PC-3 (cell line): Measurements from ENCODE around the gene RNF39. TPM values are rescaled to one million over a fixed set of nuclear protein-coding genes. Genes with fewer than 3 reads are reported as not detected.
A peak's percentile ranks its signal among the peaks of the same experiment; 100 is the strongest.

Experiments used
- ATAC-seq: fragments of 200-7000 bp; cut with Tn5 transposase; 2 replicates; pipeline ENCODE4 v1.9.1; 2020; ENCODE audit warnings: mild to moderate bottlenecking, moderate library complexity
- BruUV-seq: library from RNA; stranded (reverse); fragments of 400-500 nt; replicated peaks from 2 replicates; lab custom pipeline; 2021; lab: Mats Ljungman, UMichigan
- CTCF ChIA-PET: fragments of 300-600 bp; sonication (Branson Sonifier 250); formaldehyde crosslinking; loops from one replicate; lab custom pipeline; 2022; ENCODE audit warnings: antibody characterized with exemption; lab: Charles Lee
- POLR2A ChIA-PET: fragments of 300-600 bp; sonication (Branson Sonifier 250); formaldehyde crosslinking; loops from one replicate; lab custom pipeline; 2022; ENCODE audit warnings: antibody characterized with exemption; ENCODE audit not compliant: unreplicated experiment; lab: Charles Lee
- DNase-seq: peaks from one replicate; pipeline ENCODE4 v3.0.0-alpha.2; 2015
- H2AFZ ChIP-seq: fragments of 300-600 bp; sonication (generic); 2 replicates; pipeline ENCODE4 v1.6.0; 2016; ENCODE audit warnings: antibody characterized with exemption, low read length
- H3F3A ChIP-seq: fragments of 300-600 bp; sonication (generic); one replicate; pipeline ENCODE4 v1.6.0; 2017; ENCODE audit warnings: antibody characterized with exemption, low read length, control low read depth, mild to moderate bottlenecking; ENCODE audit not compliant: unreplicated experiment
- H3K27ac ChIP-seq: fragments of 300-600 bp; sonication (generic); 2 replicates; pipeline ENCODE4 v1.5.1; 2016; ENCODE audit warnings: mild to moderate bottlenecking, low read length
- H3K27me3 ChIP-seq: fragments of 300-600 bp; sonication (generic); 2 replicates; pipeline ENCODE4 v1.6.1; 2016; ENCODE audit warnings: low read length, mixed read lengths
- H3K36me3 ChIP-seq: fragments of 300-600 bp; sonication (generic); 2 replicates; pipeline ENCODE4 v1.6.1; 2016; ENCODE audit warnings: low read depth, mixed run types, low read length, mixed read lengths
- H3K4me1 ChIP-seq: fragments of 300-600 bp; sonication (generic); 2 replicates; pipeline ENCODE4 v1.5.1; 2016; ENCODE audit warnings: low read length; ENCODE audit not compliant: insufficient read depth
- H3K4me2 ChIP-seq: fragments of 300-600 bp; sonication (generic); 2 replicates; pipeline ENCODE4 v1.6.0; 2016; ENCODE audit warnings: low read length
- H3K4me3 ChIP-seq: fragments of 300-600 bp; sonication (generic); 2 replicates; pipeline ENCODE4 v1.5.1; 2016; ENCODE audit warnings: mild to moderate bottlenecking, low read length, mixed read lengths
- H3K79me2 ChIP-seq: fragments of 300-600 bp; sonication (generic); 2 replicates; pipeline ENCODE4 v1.6.1; 2017; ENCODE audit warnings: low read length, mixed read lengths
- H3K9ac ChIP-seq: fragments of 300-600 bp; sonication (generic); 2 replicates; pipeline ENCODE4 v1.6.0; 2016; ENCODE audit warnings: mild to moderate bottlenecking, low read length
- H3K9me2 ChIP-seq: fragments of 300-600 bp; sonication (generic); replicated peaks from 2 replicates; pipeline ENCODE4 v1.6.1; 2016; ENCODE audit warnings: mixed run types, low read length, mixed read lengths
- H3K9me3 ChIP-seq: fragments of 300-600 bp; sonication (generic); 2 replicates; pipeline ENCODE4 v1.6.1; 2016; ENCODE audit warnings: low read length, mixed read lengths
- H4K20me1 ChIP-seq: fragments of 300-600 bp; sonication (generic); 2 replicates; pipeline ENCODE4 v1.6.1; 2016; ENCODE audit warnings: low read length, mixed read lengths
- EZH2 ChIP-seq: fragments of 300-600 bp; sonication (generic); IDR thresholded peaks from one replicate; pipeline ENCODE4 v1.6.1; 2017; ENCODE audit warnings: antibody characterized with exemption, mild to moderate bottlenecking, low read length; ENCODE audit not compliant: unreplicated experiment
- EZH2phosphoT487 ChIP-seq: fragments of 300-600 bp; sonication (generic); IDR thresholded peaks from 2 replicates; pipeline ENCODE4 v1.6.1; 2018; ENCODE audit warnings: mild to moderate bottlenecking, antibody characterized with exemption, low read length, borderline replicate concordance
- intact Hi-C: fragments of 100-400 bp; cut with micrococcal nuclease; formaldehyde crosslinking; loops from 2 replicates; pipeline ENCODE4 v1.9.0; 2023
- total RNA-seq: library from RNA; depleted of rRNA; stranded (reverse); fragments of >200 nt; gene quantifications from 2 replicates; pipeline ENCODE4 v1.2.3, GENCODE V29; 2014
- TF ChIP-seq, protein P1 (sequence below): fragments of 300-600 bp; sonication (generic); conservative IDR thresholded peaks from 2 replicates; pipeline ENCODE4 v1.5.1; 2017; ENCODE audit warnings: antibody characterized with exemption, low read depth, mild to moderate bottlenecking, low read length

Gene RNF39
- total RNA-seq, 1 experiment from 2014 or later: 2.0 TPM

DNA sequence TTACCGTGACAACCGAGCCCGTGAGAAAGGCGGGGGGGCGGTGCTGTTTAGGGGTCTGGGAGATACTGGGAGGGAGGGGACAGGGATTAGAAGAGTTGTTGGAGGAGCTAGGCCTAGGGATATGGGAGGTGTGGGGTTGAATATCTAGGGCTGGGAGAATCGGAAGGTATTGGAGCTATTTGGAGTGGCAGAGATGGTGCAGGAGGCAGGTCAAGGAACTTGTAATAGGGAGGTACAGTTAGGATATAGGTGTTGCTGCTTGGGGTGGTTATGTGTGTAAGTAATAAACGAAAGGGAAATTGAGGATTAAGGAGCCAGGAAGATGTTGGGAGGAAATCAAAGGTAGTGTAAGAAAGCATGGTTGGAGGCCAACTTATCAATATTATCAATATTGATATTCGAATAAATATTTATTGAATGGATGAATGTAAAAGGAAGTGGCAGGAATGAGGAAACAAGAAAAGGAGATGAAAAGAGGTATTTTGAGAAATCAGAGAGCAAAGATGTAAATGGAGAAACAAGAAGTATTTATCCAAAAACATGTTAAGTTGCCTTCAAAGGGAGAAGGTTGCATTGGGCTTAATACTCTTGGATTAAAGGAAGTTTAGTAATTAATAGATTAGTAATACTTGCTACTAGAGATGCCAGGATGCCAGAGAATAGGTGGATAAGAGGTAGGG, 8.0 kb downstream of the RNF39 start:
- no peak; the same call in 1 of the 2 replicates for ATAC-seq
- ChIA-PET CTCF (no interaction called here), POLR2A (no interaction called here)
- H3K79me2 ChIP-seq: peaks cover 28% of the 10 kb centered on the region
- no peaks in the 10 kb centered on the region for H3K27me3 ChIP-seq
- peak overlapping the region; percentile 67 for H3K9ac ChIP-seq
- 0 out of 2 replicates have a peak, but pooled peaks cover 3% of the 10 kb centered on the region for H3K36me3 ChIP-seq
- intact Hi-C loops: loop anchor here (2.0 kb wide), 1 partner anchor 35 kb away; no protein-coding TSS in a partner anchor
- no peaks in the 10 kb centered on the region for H3F3A ChIP-seq
- peak overlapping the region; percentile 80 for H3K4me2 ChIP-seq
- no peak for DNase-seq
- peak overlapping the region; percentile 70 for H3K4me3 ChIP-seq
- no TSS peak for BruUV-seq
- H2AFZ ChIP-seq: peak overlapping the region; percentile 70
- no peaks in the 10 kb centered on the region for H4K20me1 ChIP-seq
- TF ChIP-seq EZH2: no peak
- no peak for TF ChIP-seq EZH2phosphoT487
- TF ChIP-seq, protein P1, sequence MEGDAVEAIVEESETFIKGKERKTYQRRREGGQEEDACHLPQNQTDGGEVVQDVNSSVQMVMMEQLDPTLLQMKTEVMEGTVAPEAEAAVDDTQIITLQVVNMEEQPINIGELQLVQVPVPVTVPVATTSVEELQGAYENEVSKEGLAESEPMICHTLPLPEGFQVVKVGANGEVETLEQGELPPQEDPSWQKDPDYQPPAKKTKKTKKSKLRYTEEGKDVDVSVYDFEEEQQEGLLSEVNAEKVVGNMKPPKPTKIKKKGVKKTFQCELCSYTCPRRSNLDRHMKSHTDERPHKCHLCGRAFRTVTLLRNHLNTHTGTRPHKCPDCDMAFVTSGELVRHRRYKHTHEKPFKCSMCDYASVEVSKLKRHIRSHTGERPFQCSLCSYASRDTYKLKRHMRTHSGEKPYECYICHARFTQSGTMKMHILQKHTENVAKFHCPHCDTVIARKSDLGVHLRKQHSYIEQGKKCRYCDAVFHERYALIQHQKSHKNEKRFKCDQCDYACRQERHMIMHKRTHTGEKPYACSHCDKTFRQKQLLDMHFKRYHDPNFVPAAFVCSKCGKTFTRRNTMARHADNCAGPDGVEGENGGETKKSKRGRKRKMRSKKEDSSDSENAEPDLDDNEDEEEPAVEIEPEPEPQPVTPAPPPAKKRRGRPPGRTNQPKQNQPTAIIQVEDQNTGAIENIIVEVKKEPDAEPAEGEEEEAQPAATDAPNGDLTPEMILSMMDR: no peak
- peak overlapping the region; percentile 24 for H3K27ac ChIP-seq
- no peaks in the 10 kb centered on the region for H3K9me2 ChIP-seq
- peaks cover 22% of the 10 kb centered on the region for H3K4me1 ChIP-seq
- no peaks in the 10 kb centered on the region for H3K9me3 ChIP-seq

DNA sequence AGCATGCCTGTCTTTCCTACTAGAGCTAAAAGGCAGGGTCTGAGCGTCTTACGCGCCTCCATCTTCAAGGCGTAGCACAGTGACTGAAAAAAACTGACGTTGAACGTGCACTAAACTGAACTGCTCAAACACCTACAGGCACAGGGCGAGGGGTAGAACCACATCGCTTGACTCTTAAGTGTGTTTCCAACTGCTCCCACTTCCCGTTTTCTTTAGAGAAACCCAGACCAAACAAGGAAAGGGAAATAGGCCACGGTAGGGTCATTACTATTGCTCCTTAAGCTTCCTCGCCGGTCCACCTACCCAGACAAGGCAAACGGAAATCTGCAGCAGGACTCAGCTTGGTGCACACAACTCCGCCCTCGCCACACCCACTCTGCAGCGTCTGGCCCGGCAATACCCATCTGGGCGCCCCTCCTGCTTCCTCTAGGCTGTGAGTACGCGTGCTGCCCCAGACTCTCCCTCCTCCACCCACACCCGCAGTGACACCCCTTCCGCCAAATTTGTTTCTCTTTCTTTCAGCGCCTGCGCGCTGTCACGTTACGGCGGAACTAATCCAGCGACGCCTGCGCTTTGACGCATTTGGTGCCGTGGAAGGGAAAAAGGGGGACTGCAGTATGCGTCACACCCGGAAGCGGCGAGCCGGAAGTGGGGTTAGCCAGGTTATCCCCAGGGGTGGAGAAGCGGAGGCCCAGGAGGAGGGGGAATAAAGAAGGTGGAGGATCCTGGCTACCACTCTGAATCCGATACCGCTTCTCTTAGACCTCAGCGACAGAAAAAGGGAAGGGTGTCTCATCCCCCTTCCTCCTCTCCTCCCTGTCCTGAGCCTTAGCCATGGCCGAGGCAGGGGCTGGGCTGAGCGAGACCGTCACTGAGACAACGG, 8.8 kb downstream of the RNF39 start, which contains the start of gene PPP1R11:
PPP1R11 (plus strand) TSS at position 622 of the 883 bp plus-strand sequence; CDS start at position 835, 213 bp downstream.
- no TSS peak for BruUV-seq
- no peaks in the 10 kb centered on the region for H3F3A ChIP-seq
- no peaks in the 10 kb centered on the region for H3K9me2 ChIP-seq
- ChIA-PET CTCF (no interaction called here), POLR2A (interaction anchor here (0.6 kb wide), 1 partner anchor 88 kb away, joined by 3 read pairs; no protein-coding TSS in a partner anchor)
- H3K9me3 ChIP-seq: no peaks in the 10 kb centered on the region
- intact Hi-C loops: loop anchor here (2.0 kb wide), 1 partner anchor 36 kb away; no protein-coding TSS in a partner anchor
- TF ChIP-seq EZH2: no peak
- TF ChIP-seq, protein P1: no peak
- TF ChIP-seq EZH2phosphoT487: no peak
- H3K4me1 ChIP-seq: peaks cover 26% of the 10 kb centered on the region
- H3K4me2 ChIP-seq: peak within 1 kb of the TSS; percentile 80
- no peaks in the 10 kb centered on the region for H3K27me3 ChIP-seq
- no peaks in the 10 kb centered on the region for H4K20me1 ChIP-seq
- peak within 1 kb of the TSS; percentile 67 for H3K9ac ChIP-seq
- 0 out of 2 replicates have a peak, but pooled peaks cover 3% of the 10 kb centered on the region for H3K36me3 ChIP-seq
- H2AFZ ChIP-seq: peak within 1 kb of the TSS; percentile 70
- peaks cover 36% of the 10 kb centered on the region for H3K79me2 ChIP-seq
- H3K4me3 ChIP-seq: peak within 1 kb of the TSS; percentile 70
- ATAC-seq (peak; percentile 98), DNase-seq (peak; percentile 99)
- H3K27ac ChIP-seq: peak within 1 kb of the TSS; percentile 40
